Stimulated activated CD8-positive, alpha-beta memory T cell treated with anti-CD3 and anti-CD28 coated beads, Interleukin-2, amount 100 ng/mL, for 1 hour (primary cell): ENCODE data around the gene FKBP4.

Experiments used
- DNase-seq, 2 donors: peaks; one replicate each; pipeline ENCODE4 v3.0.0-alpha.2; 2020; ENCODE audit warnings: low read depth in 2 of 2

Gene FKBP4

GRCh38 chr12:2779281-2779680, 15.5 kb upstream of the FKBP4 start:
- DNase-seq = no peak

- DNase-seq = peak in 1 of 2 donors; percentile 26
Observed at GRCh38 chr12:2783936-2784600, 10.7 kb upstream of the FKBP4 start.

GRCh38 chr12:2785017-2785416, 9.8 kb upstream of the FKBP4 start:
- DNase-seq = no peak

- DNase-seq = no peak
Observed at GRCh38 chr12:2791089-2791488, 3.7 kb upstream of the FKBP4 start.

GRCh38 chr12:2792671-2793500, 1.9 kb upstream of the FKBP4 start:
- no peak for DNase-seq

GRCh38 chr12:2793561-2793960, 1.2 kb upstream of the FKBP4 start:
- no peak for DNase-seq

- DNase-seq = peak in 1 of 2 donors; percentile 6
Observed at GRCh38 chr12:2794191-2794735, 507 bp upstream of the FKBP4 start.

GRCh38 chr12:2795291-2796186, 769 bp downstream of the FKBP4 start:
- peak; percentile 31 to 60 for DNase-seq

GRCh38 chr12:2796187-2796666, 1.5 kb downstream of the FKBP4 start:
- no peak for DNase-seq

GRCh38 chr12:2797721-2798418, 3.1 kb downstream of the FKBP4 start:
- DNase-seq = no peak

- DNase-seq = no peak
Observed at GRCh38 chr12:2800046-2800570, 5.3 kb downstream of the FKBP4 start.

- no peak for DNase-seq
Observed at GRCh38 chr12:2801044-2801783, 6.4 kb downstream of the FKBP4 start.

GRCh38 chr12:2803635-2804392, 9.0 kb downstream of the FKBP4 start:
- no peak for DNase-seq

- no peak for DNase-seq
Observed at GRCh38 chr12:2804393-2805142, 9.8 kb downstream of the FKBP4 start.

- no peak for DNase-seq
Observed at GRCh38 chr12:2805143-2805520, 10.4 kb downstream of the FKBP4 start.

- DNase-seq = no peak
Observed at GRCh38 chr12:2806700-2807099, 11.9 kb downstream of the FKBP4 start.

GRCh38 chr12:2811801-2812200, 17.0 kb downstream of the FKBP4 start:
- DNase-seq = no peak

GRCh38 chr12:2812290-2813213, 17.8 kb downstream of the FKBP4 start, which contains the start of gene ITFG2:
Gene ITFG2, plus strand, starts transcription at chr12:2812668. Its CDS starts 93 bp downstream, at chr12:2812761.
- DNase-seq = peak; percentile 83 to 92
